ENCODE results near the gene HS1BP3. TPM values are rescaled to one million over a fixed set of nuclear protein-coding genes. Genes with fewer than 3 reads are reported as not detected.

HS1BP3 gene
- total RNA-seq, 1 experiment from 2014 or later = 17.1 TPM

GRCh38 chr2:20574930-20575329 is 76.0 kb downstream of the HS1BP3 start:
- CTCF ChIA-PET = no interaction called here
- Histone ChIP-seq H3K27me3 (ENCODE audit: insufficient read depth, low read length) (no peaks in the 10 kb centered on the region), H3K36me3 (ENCODE audit: control insufficient read depth in 1 of 2, insufficient read depth in 2 of 2, low read length in 2 of 2) (no peaks in the 10 kb centered on the region), H3K4me2 (ENCODE audit: low read length) (no peak overlapping the region), H3K4me1 (ENCODE audit: control insufficient read depth in 1 of 2, insufficient read depth in 2 of 2, low read length in 2 of 2) (peaks cover 23 to 33% of the 10 kb centered on the region in 2 experiments), H3K79me2 (ENCODE audit: insufficient read depth, low read length) (no peaks in the 10 kb centered on the region), H3K9me3 (ENCODE audit: control insufficient read depth in 1 of 2, insufficient read depth in 1 of 2, low read depth in 1 of 2, low read length in 2 of 2) (no peaks in the 10 kb centered on the region), H2AFZ (ENCODE audit: low read depth, low read length, poor library complexity, severe bottlenecking) (no peak overlapping the region), H4K20me1 (ENCODE audit: insufficient read depth) (no peaks in the 10 kb centered on the region), H3K27ac (ENCODE audit: low read depth, low read length) (no peak overlapping the region), H3K9ac (ENCODE audit: low read length) (no peak overlapping the region), H3K4me3 (replicated peaks in 1 of 2; ENCODE audit: low read depth in 1 of 2, low read length in 2 of 2) (no peak overlapping the region), H3K9me2 (ENCODE audit: insufficient read depth) (no peaks in the 10 kb centered on the region)
- intact Hi-C loops (cut with micrococcal nuclease) = no loop called here
- ATAC-seq = no peak
- TF ChIP-seq ATF3 (IDR thresholded peaks at IDR 0.05) (no peak), POLR2A (IDR thresholded peaks at IDR 0.05; ENCODE audit: borderline replicate concordance, extremely low read depth, insufficient read depth, insufficient read length) (no peak)
- BruUV-seq (replicated peaks) = no TSS peak
- RAD21 ChIA-PET (ENCODE audit: low non-redundant PET in 1 of 2, low total read pairs in 2 of 2, uncharacterized antibody in 2 of 2, unreplicated experiment in 2 of 2) = no interaction called here
- DNase-seq (ENCODE audit: low read depth, low spot score) = no peak
- POLR2A ChIA-PET = interaction anchor here (1.1 kb wide), 1 partner anchor 11 kb away, joined by 4 read pairs; no protein-coding TSS in a partner anchor

GRCh38 chr2:20574423-20574911 is 76.4 kb downstream of the HS1BP3 start:
- H3K9me3 ChIP-seq (ENCODE audit: control insufficient read depth in 1 of 2, insufficient read depth in 1 of 2, low read depth in 1 of 2, low read length in 2 of 2) = no peaks in the 10 kb centered on the region
- no peaks in the 10 kb centered on the region for H3K79me2 ChIP-seq (ENCODE audit: insufficient read depth, low read length)
- no peak for ATAC-seq
- H4K20me1 ChIP-seq (ENCODE audit: insufficient read depth) = no peaks in the 10 kb centered on the region
- POLR2A ChIA-PET = interaction anchor here (1.1 kb wide), 1 partner anchor 11 kb away, joined by 4 read pairs; no protein-coding TSS in a partner anchor
- no peak overlapping the region for H3K4me2 ChIP-seq (ENCODE audit: low read length)
- no peak overlapping the region for H3K9ac ChIP-seq (ENCODE audit: low read length)
- H3K27me3 ChIP-seq (ENCODE audit: insufficient read depth, low read length) = no peaks in the 10 kb centered on the region
- H3K4me1 ChIP-seq (ENCODE audit: control insufficient read depth in 1 of 2, insufficient read depth in 2 of 2, low read length in 2 of 2) = peaks cover 18 to 28% of the 10 kb centered on the region in 2 experiments
- H3K4me3 ChIP-seq (replicated peaks in 1 of 2; ENCODE audit: low read depth in 1 of 2, low read length in 2 of 2) = no peak overlapping the region
- intact Hi-C loops (cut with micrococcal nuclease) = no loop called here
- no TSS peak for BruUV-seq (replicated peaks)
- no peak overlapping the region for H3K27ac ChIP-seq (ENCODE audit: low read depth, low read length)
- H3K36me3 ChIP-seq (ENCODE audit: control insufficient read depth in 1 of 2, insufficient read depth in 2 of 2, low read length in 2 of 2) = no peaks in the 10 kb centered on the region
- DNase-seq (ENCODE audit: low read depth, low spot score) = no peak
- CTCF ChIA-PET = no interaction called here
- RAD21 ChIA-PET (ENCODE audit: low non-redundant PET in 1 of 2, low total read pairs in 2 of 2, uncharacterized antibody in 2 of 2, unreplicated experiment in 2 of 2) = no interaction called here
- H2AFZ ChIP-seq (ENCODE audit: low read depth, low read length, poor library complexity, severe bottlenecking) = no peak overlapping the region
- H3K9me2 ChIP-seq (ENCODE audit: insufficient read depth) = no peaks in the 10 kb centered on the region
- TF ChIP-seq SP1 (IDR thresholded peaks at IDR 0.05; ENCODE audit: low read depth) = no peak
- TF ChIP-seq POLR2AphosphoS5 (IDR thresholded peaks at IDR 0.05; ENCODE audit: low read depth, low read length) = no peak
- TF ChIP-seq MAX (IDR thresholded peaks at IDR 0.05) = no peak
- TF ChIP-seq FOSL1 (IDR thresholded peaks at IDR 0.05; ENCODE audit: low read depth) = no peak
- no peak for TF ChIP-seq RAD21 (IDR thresholded peaks at IDR 0.05; ENCODE audit: low read depth)
- TF ChIP-seq ATF3 (IDR thresholded peaks at IDR 0.05) = no peak
- no peak for TF ChIP-seq ZBTB33 (IDR thresholded peaks at IDR 0.05; ENCODE audit: extremely low read depth, insufficient replicate concordance, low read length)
- TF ChIP-seq SRF (IDR thresholded peaks at IDR 0.05; ENCODE audit: low read depth) = no peak
- no peak for TF ChIP-seq ZNF274 (IDR thresholded peaks at IDR 0.05; ENCODE audit: low read depth, low read length)
- no peak for TF ChIP-seq SIN3A (IDR thresholded peaks at IDR 0.05; ENCODE audit: low read depth)
- TF ChIP-seq ELF1 (IDR thresholded peaks at IDR 0.05; ENCODE audit: borderline replicate concordance, low read depth) = no peak
- TF ChIP-seq CBX3 (IDR thresholded peaks at IDR 0.05; ENCODE audit: low read depth) = no peak
- no peak for TF ChIP-seq EZH2 (IDR thresholded peaks at IDR 0.05)
- no peak for TF ChIP-seq TCF7L2 (IDR thresholded peaks at IDR 0.05; ENCODE audit: borderline replicate concordance, extremely low read depth, insufficient read depth, insufficient read length)
- TF ChIP-seq CEBPB (IDR thresholded peaks at IDR 0.05; ENCODE audit: low read depth) = no peak
- TF ChIP-seq YY1 (IDR thresholded peaks at IDR 0.05; ENCODE audit: extremely low read depth, insufficient replicate concordance, low read depth, low read length) = no peak
- no peak for TF ChIP-seq EGR1 (IDR thresholded peaks at IDR 0.05; ENCODE audit: low read depth)

Measured in HCT116 (cell line).